ENCODE data around the gene STYK1.
"Not testable (repeated sequence)": the region's sequence is repeated elsewhere in the genome, so short reads cannot be mapped to it uniquely, and the experiment has no call there.

The STYK1 gene

GRCh38 chr12:10621278-10621677 is 52.6 kb downstream of the STYK1 start:
- Histone ChIP-seq H3K9me3 (ENCODE audit: control insufficient read depth, insufficient read depth, low read depth, low read length) (no peaks in the 10 kb centered on the region), H3K36me3 (ENCODE audit: control insufficient read depth, insufficient read depth, low read length) (no peaks in the 10 kb centered on the region), H3K4me1 (ENCODE audit: control insufficient read depth, insufficient read depth, low read length) (no peaks in the 10 kb centered on the region), H3K9ac (ENCODE audit: low read length) (no peak overlapping the region), H3K27me3 (ENCODE audit: control insufficient read depth, insufficient read depth, low read length) (no peaks in the 10 kb centered on the region), H3K27ac (ENCODE audit: low read depth, low read length) (no peak overlapping the region), H3K4me3 (ENCODE audit: low read depth, low read length) (no peak overlapping the region)

GRCh38 chr12:10620078-10620779 is 53.6 kb downstream of the STYK1 start:
- no peak overlapping the region for H3K4me3 ChIP-seq (ENCODE audit: low read depth, low read length)
- no peaks in the 10 kb centered on the region for H3K9me3 ChIP-seq (ENCODE audit: control insufficient read depth, insufficient read depth, low read depth, low read length)
- no peak overlapping the region for H3K9ac ChIP-seq (ENCODE audit: low read length)
- H3K4me1 ChIP-seq (ENCODE audit: control insufficient read depth, insufficient read depth, low read length), result no peaks in the 10 kb centered on the region
- no peaks in the 10 kb centered on the region for H3K36me3 ChIP-seq (ENCODE audit: control insufficient read depth, insufficient read depth, low read length)
- no peaks in the 10 kb centered on the region for H3K27me3 ChIP-seq (ENCODE audit: control insufficient read depth, insufficient read depth, low read length)
- H3K27ac ChIP-seq (ENCODE audit: low read depth, low read length), result no peak overlapping the region

- H3K36me3 ChIP-seq (ENCODE audit: control insufficient read depth, insufficient read depth, low read length), result no peaks in the 10 kb centered on the region
- H3K9ac ChIP-seq (ENCODE audit: low read length), result no peak overlapping the region
- no peak overlapping the region for H3K27ac ChIP-seq (ENCODE audit: low read depth, low read length)
These were observed 55.4 kb downstream of the STYK1 start for GRCh38 chr12:10618338-10618987.

GRCh38 chr12:10617863-10618262 is 56.0 kb downstream of the STYK1 start:
- no peak overlapping the region for H3K27ac ChIP-seq (ENCODE audit: low read depth, low read length)
- no peaks in the 10 kb centered on the region for H3K9me3 ChIP-seq (ENCODE audit: control insufficient read depth, insufficient read depth, low read depth, low read length)
- no peaks in the 10 kb centered on the region for H3K27me3 ChIP-seq (ENCODE audit: control insufficient read depth, insufficient read depth, low read length)
- H3K36me3 ChIP-seq (ENCODE audit: control insufficient read depth, insufficient read depth, low read length), result no peaks in the 10 kb centered on the region
- no peak overlapping the region for H3K9ac ChIP-seq (ENCODE audit: low read length)
- no peak overlapping the region for H3K4me3 ChIP-seq (ENCODE audit: low read depth, low read length)
- H3K4me1 ChIP-seq (ENCODE audit: control insufficient read depth, insufficient read depth, low read length), result no peaks in the 10 kb centered on the region; the same call in 1 of the 2 replicates

More at GRCh38 chr12:10618338-10618987, 55.4 kb downstream of the STYK1 start:
- Histone ChIP-seq H3K4me3 (ENCODE audit: low read depth, low read length) (no peak overlapping the region), H3K9me3 (ENCODE audit: control insufficient read depth, insufficient read depth, low read depth, low read length) (no peaks in the 10 kb centered on the region), H3K4me1 (ENCODE audit: control insufficient read depth, insufficient read depth, low read length) (no peaks in the 10 kb centered on the region; the same call in 1 of the 2 replicates), H3K27me3 (ENCODE audit: control insufficient read depth, insufficient read depth, low read length) (no peaks in the 10 kb centered on the region)

GRCh38 chr12:10615532-10615931 is 58.3 kb downstream of the STYK1 start:
- Histone ChIP-seq H3K9me3 (ENCODE audit: control insufficient read depth, insufficient read depth, low read depth, low read length) (no peaks in the 10 kb centered on the region), H3K36me3 (ENCODE audit: control insufficient read depth, insufficient read depth, low read length) (peaks cover 10% of the 10 kb centered on the region), H3K4me1 (ENCODE audit: control insufficient read depth, insufficient read depth, low read length) (peaks cover 5% of the 10 kb centered on the region; the same call in 1 of the 2 replicates), H3K27me3 (ENCODE audit: control insufficient read depth, insufficient read depth, low read length) (no peaks in the 10 kb centered on the region), H3K27ac (ENCODE audit: low read depth, low read length) (no peak overlapping the region), H3K4me3 (ENCODE audit: low read depth, low read length) (no peak overlapping the region), H3K9ac (ENCODE audit: low read length) (no peak overlapping the region)

GRCh38 chr12:10614056-10614370 is 59.8 kb downstream of the STYK1 start:
- Histone ChIP-seq H3K27me3 (ENCODE audit: control insufficient read depth, insufficient read depth, low read length) (no peaks in the 10 kb centered on the region), H3K4me3 (ENCODE audit: low read depth, low read length) (peak overlapping the region; percentile 83), H3K36me3 (ENCODE audit: control insufficient read depth, insufficient read depth, low read length) (peaks cover 25% of the 10 kb centered on the region)

GRCh38 chr12:10613349-10614055 is 60.4 kb downstream of the STYK1 start, which contains the start of gene MAGOHB:
TSS of gene MAGOHB (minus strand) at chr12:10613609. CDS start at chr12:10613532, 77 bp downstream.
- Histone ChIP-seq H3K27me3 (ENCODE audit: control insufficient read depth, insufficient read depth, low read length) (no peaks in the 10 kb centered on the region), H3K9me3 (ENCODE audit: control insufficient read depth, insufficient read depth, low read depth, low read length) (no peaks in the 10 kb centered on the region), H3K36me3 (ENCODE audit: control insufficient read depth, insufficient read depth, low read length) (peaks cover 30% of the 10 kb centered on the region), H3K4me1 (ENCODE audit: control insufficient read depth, insufficient read depth, low read length) (peaks cover 5% of the 10 kb centered on the region; the same call in 1 of the 2 replicates), H3K27ac (ENCODE audit: low read depth, low read length) (peak within 1 kb of the TSS; percentile 97), H3K9ac (ENCODE audit: low read length) (peak within 1 kb of the TSS; percentile 96), H3K4me3 (ENCODE audit: low read depth, low read length) (peak within 1 kb of the TSS; percentile 83)

More at GRCh38 chr12:10614056-10614370, 59.8 kb downstream of the STYK1 start:
- Histone ChIP-seq H3K27ac (ENCODE audit: low read depth, low read length) (peak overlapping the region; percentile 97), H3K9ac (ENCODE audit: low read length) (peak overlapping the region; percentile 96), H3K9me3 (ENCODE audit: control insufficient read depth, insufficient read depth, low read depth, low read length) (no peaks in the 10 kb centered on the region), H3K4me1 (ENCODE audit: control insufficient read depth, insufficient read depth, low read length) (peaks cover 5% of the 10 kb centered on the region; the same call in 1 of the 2 replicates)

- H3K36me3 ChIP-seq (ENCODE audit: control insufficient read depth, insufficient read depth, low read length), result peaks cover 35% of the 10 kb centered on the region
These were observed 60.9 kb downstream of the STYK1 start for GRCh38 chr12:10612984-10613348.

GRCh38 chr12:10612110-10612509 is 61.7 kb downstream of the STYK1 start:
- peaks cover 5% of the 10 kb centered on the region; the same call in 1 of the 2 replicates for H3K4me1 ChIP-seq (ENCODE audit: control insufficient read depth, insufficient read depth, low read length)
- H3K36me3 ChIP-seq (ENCODE audit: control insufficient read depth, insufficient read depth, low read length), result peaks cover 43% of the 10 kb centered on the region
- no peaks in the 10 kb centered on the region for H3K27me3 ChIP-seq (ENCODE audit: control insufficient read depth, insufficient read depth, low read length)
- peak overlapping the region; percentile 97; the same call in 1 of the 2 replicates for H3K27ac ChIP-seq (ENCODE audit: low read depth, low read length)
- H3K4me3 ChIP-seq (ENCODE audit: low read depth, low read length), result peak overlapping the region; percentile 83
- H3K9ac ChIP-seq (ENCODE audit: low read length), result peak overlapping the region; percentile 96
- H3K9me3 ChIP-seq (ENCODE audit: control insufficient read depth, insufficient read depth, low read depth, low read length), result no peaks in the 10 kb centered on the region

More at GRCh38 chr12:10612984-10613348, 60.9 kb downstream of the STYK1 start:
- H3K9me3 ChIP-seq (ENCODE audit: control insufficient read depth, insufficient read depth, low read depth, low read length), result no peaks in the 10 kb centered on the region
- H3K4me1 ChIP-seq (ENCODE audit: control insufficient read depth, insufficient read depth, low read length), result peaks cover 5% of the 10 kb centered on the region; the same call in 1 of the 2 replicates
- H3K27me3 ChIP-seq (ENCODE audit: control insufficient read depth, insufficient read depth, low read length), result no peaks in the 10 kb centered on the region
- peak overlapping the region; percentile 83 for H3K4me3 ChIP-seq (ENCODE audit: low read depth, low read length)
- peak overlapping the region; percentile 96 for H3K9ac ChIP-seq (ENCODE audit: low read length)
- H3K27ac ChIP-seq (ENCODE audit: low read depth, low read length), result peak overlapping the region; percentile 97

- H3K27me3 ChIP-seq (ENCODE audit: control insufficient read depth, insufficient read depth, low read length); H3K9ac ChIP-seq (ENCODE audit: low read length); H3K4me3 ChIP-seq (ENCODE audit: low read depth, low read length); H3K9me3 ChIP-seq (ENCODE audit: control insufficient read depth, insufficient read depth, low read depth, low read length); H3K4me1 ChIP-seq (ENCODE audit: control insufficient read depth, insufficient read depth, low read length); H3K27ac ChIP-seq (ENCODE audit: low read depth, low read length): not testable (repeated sequence)
- H3K36me3 ChIP-seq (ENCODE audit: control insufficient read depth, insufficient read depth, low read length), result peaks cover 50% of the 10 kb centered on the region
These were observed 62.6 kb downstream of the STYK1 start for GRCh38 chr12:10611258-10611657.

GRCh38 chr12:10610188-10610587 is 63.7 kb downstream of the STYK1 start:
- Histone ChIP-seq H3K4me3 (ENCODE audit: low read depth, low read length) (no peak overlapping the region), H3K36me3 (ENCODE audit: control insufficient read depth, insufficient read depth, low read length) (peaks cover 60% of the 10 kb centered on the region), H3K27me3 (ENCODE audit: control insufficient read depth, insufficient read depth, low read length) (no peaks in the 10 kb centered on the region)

More at GRCh38 chr12:10610188-10610587, 63.7 kb downstream of the STYK1 start:
- no peak overlapping the region for H3K27ac ChIP-seq (ENCODE audit: low read depth, low read length)
- H3K4me1 ChIP-seq (ENCODE audit: control insufficient read depth, insufficient read depth, low read length), result peaks cover 5% of the 10 kb centered on the region; the same call in 1 of the 2 replicates
- no peak overlapping the region for H3K9ac ChIP-seq (ENCODE audit: low read length)
- no peaks in the 10 kb centered on the region for H3K9me3 ChIP-seq (ENCODE audit: control insufficient read depth, insufficient read depth, low read depth, low read length)
